ENCODE results near the gene PBX1.

Gene PBX1

GRCh38 chr1:164821648-164822047 lies 262.7 kb downstream of the PBX1 start:
- Histone ChIP-seq H3K36me3 (ENCODE audit: control insufficient read depth, insufficient read depth, low read length) (peaks cover 14% of the 10 kb centered on the region), H3K4me1 (ENCODE audit: control insufficient read depth, insufficient read depth, low read length) (no peaks in the 10 kb centered on the region), H3K9ac (ENCODE audit: low read depth, low read length) (no peak overlapping the region), H3K9me3 (ENCODE audit: control insufficient read depth, insufficient read depth, low read length) (no peaks in the 10 kb centered on the region), H3K4me3 (ENCODE audit: low read depth, low read length) (no peak overlapping the region), H3K27me3 (ENCODE audit: control insufficient read depth, insufficient read depth, low read length) (no peaks in the 10 kb centered on the region)

- Histone ChIP-seq H3K4me1 (ENCODE audit: control insufficient read depth, insufficient read depth, low read length) (no peaks in the 10 kb centered on the region), H3K9me3 (ENCODE audit: control insufficient read depth, insufficient read depth, low read length) (no peaks in the 10 kb centered on the region), H3K4me3 (ENCODE audit: low read depth, low read length) (no peak overlapping the region), H3K36me3 (ENCODE audit: control insufficient read depth, insufficient read depth, low read length) (peaks cover 14% of the 10 kb centered on the region), H3K27me3 (ENCODE audit: control insufficient read depth, insufficient read depth, low read length) (no peaks in the 10 kb centered on the region), H3K9ac (ENCODE audit: low read depth, low read length) (no peak overlapping the region)
Observed at GRCh38 chr1:164823486-164824279, 264.7 kb downstream of the PBX1 start.

GRCh38 chr1:164824542-164824941 lies 265.6 kb downstream of the PBX1 start:
- H3K9ac ChIP-seq (ENCODE audit: low read depth, low read length): no peak overlapping the region
- H3K4me1 ChIP-seq (ENCODE audit: control insufficient read depth, insufficient read depth, low read length): no peaks in the 10 kb centered on the region
- peaks cover 14% of the 10 kb centered on the region for H3K36me3 ChIP-seq (ENCODE audit: control insufficient read depth, insufficient read depth, low read length)

GRCh38 chr1:164830628-164831027 lies 271.6 kb downstream of the PBX1 start:
- no peaks in the 10 kb centered on the region for H3K9me3 ChIP-seq (ENCODE audit: control insufficient read depth, insufficient read depth, low read length)
- H3K4me3 ChIP-seq (ENCODE audit: low read depth, low read length): no peak overlapping the region
- no peak overlapping the region for H3K9ac ChIP-seq (ENCODE audit: low read depth, low read length)

More at GRCh38 chr1:164824542-164824941, 265.6 kb downstream of the PBX1 start:
- Histone ChIP-seq H3K27me3 (ENCODE audit: control insufficient read depth, insufficient read depth, low read length) (no peaks in the 10 kb centered on the region), H3K9me3 (ENCODE audit: control insufficient read depth, insufficient read depth, low read length) (no peaks in the 10 kb centered on the region), H3K4me3 (ENCODE audit: low read depth, low read length) (no peak overlapping the region)

GRCh38 chr1:164834641-164835040 lies 275.7 kb downstream of the PBX1 start:
- Histone ChIP-seq H3K4me3 (ENCODE audit: low read depth, low read length) (no peak overlapping the region), H3K9me3 (ENCODE audit: control insufficient read depth, insufficient read depth, low read length) (no peaks in the 10 kb centered on the region), H3K4me1 (ENCODE audit: control insufficient read depth, insufficient read depth, low read length) (no peaks in the 10 kb centered on the region), H3K9ac (ENCODE audit: low read depth, low read length) (no peak overlapping the region), H3K27me3 (ENCODE audit: control insufficient read depth, insufficient read depth, low read length) (no peaks in the 10 kb centered on the region), H3K36me3 (ENCODE audit: control insufficient read depth, insufficient read depth, low read length) (no peaks in the 10 kb centered on the region)

More at GRCh38 chr1:164830628-164831027, 271.6 kb downstream of the PBX1 start:
- Histone ChIP-seq H3K4me1 (ENCODE audit: control insufficient read depth, insufficient read depth, low read length) (no peaks in the 10 kb centered on the region), H3K36me3 (ENCODE audit: control insufficient read depth, insufficient read depth, low read length) (no peaks in the 10 kb centered on the region), H3K27me3 (ENCODE audit: control insufficient read depth, insufficient read depth, low read length) (no peaks in the 10 kb centered on the region)

- no peak overlapping the region for H3K4me3 ChIP-seq (ENCODE audit: low read depth, low read length)
- no peaks in the 10 kb centered on the region for H3K36me3 ChIP-seq (ENCODE audit: control insufficient read depth, insufficient read depth, low read length)
- no peaks in the 10 kb centered on the region for H3K27me3 ChIP-seq (ENCODE audit: control insufficient read depth, insufficient read depth, low read length)
- H3K9me3 ChIP-seq (ENCODE audit: control insufficient read depth, insufficient read depth, low read length): no peaks in the 10 kb centered on the region
- no peak overlapping the region for H3K9ac ChIP-seq (ENCODE audit: low read depth, low read length)
- peaks cover 2% of the 10 kb centered on the region for H3K4me1 ChIP-seq (ENCODE audit: control insufficient read depth, insufficient read depth, low read length)
Observed at GRCh38 chr1:164836614-164837018, 277.6 kb downstream of the PBX1 start.

- Histone ChIP-seq H3K27me3 (ENCODE audit: control insufficient read depth, insufficient read depth, low read length) (no peaks in the 10 kb centered on the region), H3K9me3 (ENCODE audit: control insufficient read depth, insufficient read depth, low read length) (no peaks in the 10 kb centered on the region), H3K4me1 (ENCODE audit: control insufficient read depth, insufficient read depth, low read length) (peaks cover 5% of the 10 kb centered on the region), H3K4me3 (ENCODE audit: low read depth, low read length) (no peak overlapping the region), H3K36me3 (ENCODE audit: control insufficient read depth, insufficient read depth, low read length) (no peaks in the 10 kb centered on the region), H3K9ac (ENCODE audit: low read depth, low read length) (no peak overlapping the region)
Observed at GRCh38 chr1:164838786-164839185, 279.8 kb downstream of the PBX1 start.

GRCh38 chr1:164840936-164841335 lies 282.0 kb downstream of the PBX1 start:
- Histone ChIP-seq H3K9ac (ENCODE audit: low read depth, low read length) (no peak overlapping the region), H3K36me3 (ENCODE audit: control insufficient read depth, insufficient read depth, low read length) (no peaks in the 10 kb centered on the region), H3K4me1 (ENCODE audit: control insufficient read depth, insufficient read depth, low read length) (peaks cover 5% of the 10 kb centered on the region), H3K27me3 (ENCODE audit: control insufficient read depth, insufficient read depth, low read length) (no peaks in the 10 kb centered on the region), H3K4me3 (ENCODE audit: low read depth, low read length) (no peak overlapping the region), H3K9me3 (ENCODE audit: control insufficient read depth, insufficient read depth, low read length) (no peaks in the 10 kb centered on the region)

GRCh38 chr1:164841702-164842465 lies 282.9 kb downstream of the PBX1 start:
- Histone ChIP-seq H3K9me3 (ENCODE audit: control insufficient read depth, insufficient read depth, low read length) (no peaks in the 10 kb centered on the region), H3K9ac (ENCODE audit: low read depth, low read length) (no peak overlapping the region), H3K4me3 (ENCODE audit: low read depth, low read length) (no peak overlapping the region), H3K4me1 (ENCODE audit: control insufficient read depth, insufficient read depth, low read length) (peaks cover 5% of the 10 kb centered on the region), H3K27me3 (ENCODE audit: control insufficient read depth, insufficient read depth, low read length) (no peaks in the 10 kb centered on the region), H3K36me3 (ENCODE audit: control insufficient read depth, insufficient read depth, low read length) (peaks cover 1% of the 10 kb centered on the region)

- Histone ChIP-seq H3K9ac (ENCODE audit: low read depth, low read length) (no peak overlapping the region), H3K36me3 (ENCODE audit: control insufficient read depth, insufficient read depth, low read length) (peaks cover 4% of the 10 kb centered on the region), H3K9me3 (ENCODE audit: control insufficient read depth, insufficient read depth, low read length) (no peaks in the 10 kb centered on the region), H3K4me3 (ENCODE audit: low read depth, low read length) (no peak overlapping the region), H3K4me1 (ENCODE audit: control insufficient read depth, insufficient read depth, low read length) (peaks cover 5% of the 10 kb centered on the region), H3K27me3 (ENCODE audit: control insufficient read depth, insufficient read depth, low read length) (no peaks in the 10 kb centered on the region)
Observed at GRCh38 chr1:164842870-164843269, 283.9 kb downstream of the PBX1 start.

- H3K27me3 ChIP-seq (ENCODE audit: control insufficient read depth, insufficient read depth, low read length): no peaks in the 10 kb centered on the region
- peaks cover 5% of the 10 kb centered on the region for H3K4me1 ChIP-seq (ENCODE audit: control insufficient read depth, insufficient read depth, low read length)
- H3K9me3 ChIP-seq (ENCODE audit: control insufficient read depth, insufficient read depth, low read length): no peaks in the 10 kb centered on the region
- no peak overlapping the region for H3K4me3 ChIP-seq (ENCODE audit: low read depth, low read length)
- no peak overlapping the region for H3K9ac ChIP-seq (ENCODE audit: low read depth, low read length)
- H3K36me3 ChIP-seq (ENCODE audit: control insufficient read depth, insufficient read depth, low read length): peaks cover 4% of the 10 kb centered on the region
Observed at GRCh38 chr1:164843743-164844500, 284.9 kb downstream of the PBX1 start.

All from iPS-15b (cell line).